ENCODE results near the gene SPATA20. TPM values are rescaled to one million over a fixed set of nuclear protein-coding genes. Genes with fewer than 3 reads are reported as not detected.

SPATA20 gene
- total and polyA plus RNA-seq, 8 donors, result 26.9 to 80.8 (median 39.0) TPM

DNA sequence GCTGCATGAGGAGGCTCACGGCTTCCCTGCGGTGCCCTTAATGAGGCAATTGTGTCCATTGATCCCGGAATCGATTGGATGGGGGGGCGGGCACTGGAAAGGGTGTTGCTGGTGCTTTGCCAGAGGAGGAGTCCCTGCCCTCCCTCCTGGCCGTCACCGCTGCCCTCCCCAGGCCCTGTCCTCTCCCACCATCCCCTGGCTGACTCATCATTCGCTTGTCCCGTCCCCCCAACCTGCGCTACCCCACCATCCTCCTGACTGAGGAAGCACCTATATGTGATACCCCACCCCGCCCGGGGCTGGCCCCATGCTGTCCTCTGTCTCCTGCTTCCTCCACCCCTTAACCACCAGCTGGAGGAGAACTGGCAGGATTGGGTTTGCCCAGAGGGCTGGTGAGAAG is 34.3 kb downstream of the SPATA20 start:
- Histone ChIP-seq H3K36me3 (no peaks in the 10 kb centered on the region), H3K4me1 (no peaks in the 10 kb centered on the region), H3K27me3 (no peaks in the 10 kb centered on the region), H3K9me3 (no peaks in the 10 kb centered on the region), H3K27ac (no peak overlapping the region), H3K4me3 (no peak overlapping the region)
- intact Hi-C loops (cut with DNase I), result no loop called here
- ATAC-seq (no peak), DNase-seq (no peak), FAIRE-seq (no peak)
- WGBS, 2 donors, result 94 to 96% methylated on average over 12 of the region's 12 CpGs
- TF ChIP-seq, protein P1, sequence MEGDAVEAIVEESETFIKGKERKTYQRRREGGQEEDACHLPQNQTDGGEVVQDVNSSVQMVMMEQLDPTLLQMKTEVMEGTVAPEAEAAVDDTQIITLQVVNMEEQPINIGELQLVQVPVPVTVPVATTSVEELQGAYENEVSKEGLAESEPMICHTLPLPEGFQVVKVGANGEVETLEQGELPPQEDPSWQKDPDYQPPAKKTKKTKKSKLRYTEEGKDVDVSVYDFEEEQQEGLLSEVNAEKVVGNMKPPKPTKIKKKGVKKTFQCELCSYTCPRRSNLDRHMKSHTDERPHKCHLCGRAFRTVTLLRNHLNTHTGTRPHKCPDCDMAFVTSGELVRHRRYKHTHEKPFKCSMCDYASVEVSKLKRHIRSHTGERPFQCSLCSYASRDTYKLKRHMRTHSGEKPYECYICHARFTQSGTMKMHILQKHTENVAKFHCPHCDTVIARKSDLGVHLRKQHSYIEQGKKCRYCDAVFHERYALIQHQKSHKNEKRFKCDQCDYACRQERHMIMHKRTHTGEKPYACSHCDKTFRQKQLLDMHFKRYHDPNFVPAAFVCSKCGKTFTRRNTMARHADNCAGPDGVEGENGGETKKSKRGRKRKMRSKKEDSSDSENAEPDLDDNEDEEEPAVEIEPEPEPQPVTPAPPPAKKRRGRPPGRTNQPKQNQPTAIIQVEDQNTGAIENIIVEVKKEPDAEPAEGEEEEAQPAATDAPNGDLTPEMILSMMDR (IDR thresholded peaks at IDR 0.05), result no peak

GRCh38 chr17:50582741-50583140 is 35.8 kb downstream of the SPATA20 start:
- TF ChIP-seq, protein P1 (IDR thresholded peaks at IDR 0.05), result no peak
- H3K9me3 ChIP-seq, result no peaks in the 10 kb centered on the region
- no peak overlapping the region for H3K4me3 ChIP-seq
- DNase-seq, result no peak
- H3K27ac ChIP-seq, result no peak overlapping the region
- WGBS, 2 donors, result 80 to 85% methylated on average over 2 of the region's 2 CpGs
- intact Hi-C loops (cut with DNase I), result no loop called here
- no peaks in the 10 kb centered on the region for H3K27me3 ChIP-seq
- ATAC-seq, result no peak
- FAIRE-seq, result no peak
- H3K36me3 ChIP-seq, result no peaks in the 10 kb centered on the region
- H3K4me1 ChIP-seq, result no peaks in the 10 kb centered on the region

GRCh38 chr17:50583641-50584040 is 36.7 kb downstream of the SPATA20 start:
- DNase-seq (no peak), FAIRE-seq (no peak)
- 70 to 77% methylated on average over 7 of the region's 7 CpGs for WGBS, 2 donors

DNA sequence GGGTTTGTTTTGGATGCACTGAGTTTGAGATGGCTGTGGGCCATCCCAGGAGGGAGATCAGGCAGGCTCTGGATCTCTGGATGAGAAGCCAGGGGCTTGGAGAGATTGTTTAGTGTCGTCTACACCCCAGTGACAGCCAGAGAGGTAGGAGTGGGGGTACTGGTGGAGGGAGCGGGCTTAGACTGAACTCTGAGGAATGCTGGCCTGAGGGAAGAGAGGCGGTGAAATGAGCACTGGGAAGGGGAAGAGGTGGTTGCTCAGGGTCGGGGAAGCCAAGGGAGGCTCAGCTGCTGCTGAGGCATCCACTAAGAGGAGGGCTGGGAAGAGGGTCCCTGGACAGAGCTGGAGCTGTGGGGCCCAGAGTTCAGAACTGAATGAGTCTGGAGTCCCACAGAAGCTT is 37.1 kb downstream of the SPATA20 start:
- Histone ChIP-seq H3K4me3 (no peak overlapping the region), H3K9me3 (no peaks in the 10 kb centered on the region), H3K27ac (no peak overlapping the region), H3K4me1 (no peaks in the 10 kb centered on the region), H3K36me3 (no peaks in the 10 kb centered on the region), H3K27me3 (no peaks in the 10 kb centered on the region)
- intact Hi-C loops (cut with DNase I), result no loop called here
- ATAC-seq (no peak), FAIRE-seq (no peak), DNase-seq (no peak)
- WGBS, 2 donors, result 76 to 79% methylated on average over 4 of the region's 4 CpGs
- TF ChIP-seq, protein P1 (IDR thresholded peaks at IDR 0.05), result no peak

More at GRCh38 chr17:50583641-50584040, 36.7 kb downstream of the SPATA20 start:
- Histone ChIP-seq H3K27ac (no peak overlapping the region), H3K4me1 (no peaks in the 10 kb centered on the region), H3K36me3 (no peaks in the 10 kb centered on the region), H3K4me3 (no peak overlapping the region), H3K9me3 (no peaks in the 10 kb centered on the region), H3K27me3 (no peaks in the 10 kb centered on the region)
- intact Hi-C loops (cut with DNase I), result no loop called here
- no peak for ATAC-seq
- TF ChIP-seq, protein P1 (IDR thresholded peaks at IDR 0.05), result no peak

- no peak overlapping the region for H3K27ac ChIP-seq
- ATAC-seq, result no peak
- intact Hi-C loops (cut with DNase I), result no loop called here
- no peaks in the 10 kb centered on the region for H3K36me3 ChIP-seq
- no peaks in the 10 kb centered on the region for H3K4me1 ChIP-seq
- whole genome bisulfite sequencing, 2 donors, result 81 to 82% methylated on average over 6 of the region's 6 CpGs
- H3K9me3 ChIP-seq, result no peaks in the 10 kb centered on the region
- no peak for DNase-seq
- FAIRE-seq, result no peak
- H3K4me3 ChIP-seq, result no peak overlapping the region
- TF ChIP-seq, protein P1 (IDR thresholded peaks at IDR 0.05), result no peak
- H3K27me3 ChIP-seq, result no peaks in the 10 kb centered on the region
Observed at GRCh38 chr17:50584749-50585148, 37.8 kb downstream of the SPATA20 start.

Data from pancreas (tissue), 10 donors.